ENCODE results near the gene SMURF1.

The SMURF1 gene

DNA sequence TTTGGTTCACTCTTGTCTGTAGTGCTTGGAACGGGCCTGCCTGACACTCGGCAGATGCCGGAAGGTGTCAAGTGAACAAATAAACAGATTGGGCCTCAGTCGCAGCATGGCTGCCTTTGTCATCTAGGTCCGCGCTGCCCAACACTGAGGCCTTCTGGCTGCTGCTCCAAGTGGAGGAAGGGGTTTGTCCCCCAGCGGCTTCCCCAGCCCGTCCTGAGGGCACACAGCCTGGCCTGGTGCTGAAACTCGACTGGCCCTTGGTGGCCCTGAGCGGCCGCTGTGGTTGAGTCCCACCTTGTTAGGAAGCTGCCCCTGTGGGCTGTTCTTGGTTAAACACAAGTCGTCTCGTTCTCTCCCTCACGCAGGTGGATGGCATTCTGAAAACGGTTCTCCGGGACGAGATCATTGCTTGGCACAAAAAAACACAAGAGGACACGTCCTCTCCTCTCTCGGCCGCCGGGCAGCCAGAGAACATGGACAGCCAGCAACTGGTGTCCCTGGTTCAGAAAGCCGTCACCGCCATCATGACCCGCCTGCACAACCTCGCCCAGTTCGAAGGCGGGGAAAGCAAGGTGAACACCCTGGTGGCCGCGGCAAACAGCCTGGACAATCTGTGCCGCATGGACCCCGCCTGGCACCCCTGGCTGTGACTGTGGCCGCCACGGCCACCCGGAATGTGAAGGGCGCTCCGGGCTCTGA, 132.1 kb downstream of the SMURF1 start:
- no peak for TF ChIP-seq CTCF (IDR thresholded peaks at IDR 0.05)

GRCh38 chr7:99011341-99011705, 132.6 kb downstream of the SMURF1 start:
- TF ChIP-seq CTCF (IDR thresholded peaks at IDR 0.05), result no peak

DNA sequence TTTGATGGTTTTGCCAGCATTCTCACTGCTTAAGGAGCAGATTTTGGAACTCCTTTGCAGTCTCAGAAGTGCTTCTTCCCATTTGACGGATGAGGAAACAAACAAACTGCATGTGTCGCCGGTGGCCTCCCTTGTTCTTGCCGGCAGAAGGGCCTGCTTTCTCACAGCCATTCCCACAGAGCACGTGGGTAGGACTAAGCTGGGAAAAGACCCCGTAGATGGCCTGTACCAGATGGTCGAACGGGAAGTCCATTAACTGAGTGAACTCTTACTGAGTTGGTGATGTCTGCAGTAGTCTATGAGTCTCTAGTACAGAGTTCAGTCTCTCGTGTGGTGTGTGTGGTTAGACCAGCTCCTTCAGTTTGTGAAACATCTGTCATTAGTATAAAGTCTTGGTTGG, 133.6 kb downstream of the SMURF1 start:
- no peak for TF ChIP-seq CTCF (IDR thresholded peaks at IDR 0.05)

DNA sequence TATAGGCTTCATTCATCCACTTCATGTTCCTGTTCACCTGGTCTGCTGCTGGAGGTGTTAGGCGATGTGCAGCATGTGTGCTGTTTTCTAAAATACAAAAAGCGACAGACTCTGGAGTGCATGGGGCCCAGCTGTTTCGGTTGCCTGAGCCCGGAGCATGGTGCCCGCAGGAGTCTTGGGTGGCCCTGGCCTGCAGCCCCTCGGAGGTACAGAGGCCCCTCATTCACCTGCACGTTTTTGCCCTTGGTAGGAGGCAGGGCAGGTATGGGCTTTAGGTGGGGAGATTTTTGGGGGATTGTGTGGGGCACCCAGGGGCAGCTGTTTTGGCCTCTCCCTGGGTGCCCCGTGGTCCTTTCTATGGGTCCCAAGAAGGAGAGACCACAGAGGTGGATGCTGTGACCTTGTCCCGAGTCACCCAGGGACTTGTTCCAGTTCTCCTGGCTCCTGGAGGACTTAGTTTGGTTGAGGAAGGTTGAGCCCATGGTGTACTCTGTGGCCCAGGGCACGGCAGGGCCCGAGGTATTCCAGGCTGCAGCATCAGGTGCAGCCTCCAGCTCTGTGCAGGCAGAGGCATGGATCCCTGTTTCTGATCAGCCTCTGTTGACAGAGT, 134.9 kb downstream of the SMURF1 start:
- TF ChIP-seq CTCF (IDR thresholded peaks at IDR 0.05), result no peak

GRCh38 chr7:99008181-99008631, 135.7 kb downstream of the SMURF1 start:
- TF ChIP-seq CTCF (IDR thresholded peaks at IDR 0.05), result no peak

- TF ChIP-seq CTCF (IDR thresholded peaks at IDR 0.05), result no peak
These were observed 137.0 kb downstream of the SMURF1 start for GRCh38 chr7:99006739-99007424.

DNA sequence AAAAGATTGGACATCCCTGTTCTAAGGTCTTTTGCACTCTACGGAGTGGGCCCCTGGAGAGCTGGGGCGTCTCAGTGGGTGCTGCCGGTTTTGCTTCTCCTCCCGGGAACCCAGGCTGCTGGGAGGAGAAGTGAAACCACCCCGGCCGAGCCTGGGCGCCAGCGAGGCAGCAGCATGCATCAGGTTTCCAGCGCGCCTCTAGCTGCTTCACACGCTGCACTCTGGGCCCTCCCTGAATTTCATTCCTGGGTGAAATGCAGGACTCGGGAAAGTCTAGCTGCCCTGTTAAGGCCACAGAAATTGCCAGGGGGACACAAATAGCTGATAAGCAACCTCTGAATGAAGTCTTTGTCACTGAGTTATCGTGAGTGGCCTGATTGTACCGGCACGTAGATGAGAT, 138.1 kb downstream of the SMURF1 start:
- TF ChIP-seq CTCF (IDR thresholded peaks at IDR 0.05), result no peak

Data from LNCAP (cell line).